ENCODE data around the gene MAST2.

MAST2 gene

GRCh38 chr1:45877264-45877663, 73.9 kb downstream of the MAST2 start:
- TF ChIP-seq ESRRG (CRISPR knock-in tag; IDR thresholded peaks at IDR 0.05) = no peak
- no peak for TF ChIP-seq ARNTL (CRISPR knock-in tag; IDR thresholded peaks at IDR 0.05; ENCODE audit: borderline replicate concordance, low read depth)
- no peak for TF ChIP-seq ZFP3 (CRISPR knock-in tag; IDR thresholded peaks at IDR 0.05)
- no peak for TF ChIP-seq TCF4 (CRISPR knock-in tag; IDR thresholded peaks at IDR 0.05; ENCODE audit: borderline replicate concordance)
- no peak for TF ChIP-seq TSHZ2 (CRISPR knock-in tag; IDR thresholded peaks at IDR 0.05)
- TF ChIP-seq SNAI2 (CRISPR knock-in tag; IDR thresholded peaks at IDR 0.05) = no peak
- TF ChIP-seq CSRNP3 (CRISPR knock-in tag; IDR thresholded peaks at IDR 0.05) = no peak
- TF ChIP-seq ZNF565 (CRISPR knock-in tag; conservative IDR thresholded peaks at IDR 0.05; ENCODE audit: low read depth) = no peak
- TF ChIP-seq ISL1 (CRISPR knock-in tag; IDR thresholded peaks at IDR 0.05) = no peak
- TF ChIP-seq PATZ1 (CRISPR knock-in tag; IDR thresholded peaks at IDR 0.05; ENCODE audit: borderline replicate concordance) = no peak
- no peak for TF ChIP-seq PPARA (CRISPR knock-in tag; IDR thresholded peaks at IDR 0.05; ENCODE audit: borderline replicate concordance)
- no peak for TF ChIP-seq POU6F1 (CRISPR knock-in tag; IDR thresholded peaks at IDR 0.05; ENCODE audit: borderline replicate concordance, low read depth)
- no peak for TF ChIP-seq ZFP30 (CRISPR knock-in tag; IDR thresholded peaks at IDR 0.05)
- no peak for TF ChIP-seq TOX (CRISPR knock-in tag; IDR thresholded peaks at IDR 0.05; ENCODE audit: borderline replicate concordance)
- TF ChIP-seq CREB5 (CRISPR knock-in tag; IDR thresholded peaks at IDR 0.05; ENCODE audit: low read depth) = no peak
- TF ChIP-seq ZNF8 (CRISPR knock-in tag; IDR thresholded peaks at IDR 0.05) = no peak
- no peak for TF ChIP-seq CSDC2 (CRISPR knock-in tag; IDR thresholded peaks at IDR 0.05)
- ATAC-seq = no peak

- no peak for ATAC-seq
- TF ChIP-seq CSDC2 (CRISPR knock-in tag; IDR thresholded peaks at IDR 0.05) = no peak
Observed at GRCh38 chr1:45879885-45880598, 76.6 kb downstream of the MAST2 start.

- TF ChIP-seq CSRNP3 (CRISPR knock-in tag; IDR thresholded peaks at IDR 0.05) (no peak), ZFP30 (CRISPR knock-in tag; IDR thresholded peaks at IDR 0.05) (no peak), TOX (CRISPR knock-in tag; IDR thresholded peaks at IDR 0.05; ENCODE audit: borderline replicate concordance) (no peak), POU6F1 (CRISPR knock-in tag; IDR thresholded peaks at IDR 0.05; ENCODE audit: borderline replicate concordance, low read depth) (no peak), ZNF8 (CRISPR knock-in tag; IDR thresholded peaks at IDR 0.05) (no peak), ZFP3 (CRISPR knock-in tag; IDR thresholded peaks at IDR 0.05) (no peak), ARNTL (CRISPR knock-in tag; IDR thresholded peaks at IDR 0.05; ENCODE audit: borderline replicate concordance, low read depth) (no peak), CSDC2 (CRISPR knock-in tag; IDR thresholded peaks at IDR 0.05) (no peak), BACH2 (CRISPR knock-in tag; IDR thresholded peaks at IDR 0.05; ENCODE audit: borderline replicate concordance) (no peak), RARB (CRISPR knock-in tag; IDR thresholded peaks at IDR 0.05) (no peak), ZNF70 (CRISPR knock-in tag; IDR thresholded peaks at IDR 0.05) (no peak), OSR1 (CRISPR knock-in tag; IDR thresholded peaks at IDR 0.05) (no peak), GLIS3 (CRISPR knock-in tag; IDR thresholded peaks at IDR 0.05) (no peak), CREB5 (CRISPR knock-in tag; IDR thresholded peaks at IDR 0.05; ENCODE audit: low read depth) (no peak), PPARA (CRISPR knock-in tag; IDR thresholded peaks at IDR 0.05; ENCODE audit: borderline replicate concordance) (no peak), ISL1 (CRISPR knock-in tag; IDR thresholded peaks at IDR 0.05) (no peak), ESRRG (CRISPR knock-in tag; IDR thresholded peaks at IDR 0.05) (no peak), ZNF565 (CRISPR knock-in tag; conservative IDR thresholded peaks at IDR 0.05; ENCODE audit: low read depth) (no peak)
- peak; percentile 43; the same call in 2 of the 3 replicates for ATAC-seq
Observed at GRCh38 chr1:45880930-45881329, 77.5 kb downstream of the MAST2 start.

All from SK-N-SH treated with all-trans-retinoic acid at 6 μM for 48 hours (cell line).